Fibroblast of pulmonary artery (primary cell): Measurements from ENCODE around the gene C11orf98.
"Not testable (repeated sequence)": the region's sequence is repeated elsewhere in the genome, so short reads cannot be mapped to it uniquely, and the experiment has no call there.

Experiments
- DNase-seq: peaks from one replicate; pipeline ENCODE4 v3.0.0-alpha.2; 2010; ENCODE audit warnings: low read depth
- H3K4me3 ChIP-seq: replicated peaks from 2 replicates; pipeline ENCODE4 v1.5.1; 2011; ENCODE audit warnings: low read depth, mild to moderate bottlenecking, control low read depth, low read length, moderate library complexity
- TF ChIP-seq, protein P1 (sequence below): IDR thresholded peaks from 2 replicates; pipeline ENCODE4 v1.5.1; 2011; ENCODE audit warnings: mild to moderate bottlenecking, control low read depth, low read length, inconsistent platforms; ENCODE audit errors: missing control alignments

Gene C11orf98

DNA sequence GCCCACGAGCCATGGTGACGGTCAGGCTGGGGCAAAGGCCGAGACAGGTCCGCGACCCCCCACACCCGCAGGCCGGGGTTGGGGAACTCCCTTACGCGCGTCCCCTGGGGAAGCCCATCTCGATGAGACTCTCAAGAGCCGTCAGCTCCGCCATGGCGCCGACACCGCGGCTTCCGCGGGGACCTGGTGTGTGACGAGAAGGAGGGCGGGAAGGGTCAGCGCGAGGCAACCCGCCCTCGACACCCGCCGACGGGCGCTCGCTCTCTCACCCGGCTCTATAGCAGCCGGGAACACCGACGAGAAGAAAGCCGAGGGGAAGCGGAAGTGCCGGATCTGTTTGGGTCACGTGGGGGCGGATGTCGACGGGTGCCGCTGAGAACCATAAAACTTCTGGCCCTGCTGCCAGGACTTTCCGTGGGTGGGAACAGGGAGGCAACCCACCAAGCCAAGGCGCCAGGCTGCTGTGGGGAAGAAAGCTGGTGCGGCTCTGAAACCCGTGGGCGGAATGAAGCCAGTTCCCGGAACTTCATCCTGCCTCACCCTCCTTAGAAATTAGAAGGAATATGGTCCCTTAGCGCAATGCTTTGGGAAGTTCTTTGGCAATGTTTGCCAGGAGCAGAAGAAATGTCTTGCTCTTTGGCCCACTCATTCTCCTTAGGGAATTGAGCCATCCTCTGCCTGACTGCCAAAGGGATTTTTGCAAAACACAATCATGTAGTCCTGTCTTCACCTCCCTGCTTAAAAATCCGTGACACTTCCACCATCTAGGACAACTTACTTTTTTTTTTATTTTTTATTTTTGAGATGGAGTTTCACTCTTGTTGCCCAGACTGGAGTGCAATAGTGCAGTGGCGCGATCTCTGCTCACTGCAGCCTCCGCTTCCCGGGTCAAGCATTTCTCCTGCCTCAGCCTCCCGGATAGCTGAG lies 14.0 kb upstream of the C11orf98 start, which contains the start of gene UBXN1:
Gene UBXN1 (minus strand): TSS at position 304 of the 927 bp plus-strand sequence. CDS start 150 bp downstream, at position 154.
- peak within 1 kb of the TSS; percentile 95 for H3K4me3 ChIP-seq
- peak; percentile 92 for DNase-seq
- TF ChIP-seq, protein P1, sequence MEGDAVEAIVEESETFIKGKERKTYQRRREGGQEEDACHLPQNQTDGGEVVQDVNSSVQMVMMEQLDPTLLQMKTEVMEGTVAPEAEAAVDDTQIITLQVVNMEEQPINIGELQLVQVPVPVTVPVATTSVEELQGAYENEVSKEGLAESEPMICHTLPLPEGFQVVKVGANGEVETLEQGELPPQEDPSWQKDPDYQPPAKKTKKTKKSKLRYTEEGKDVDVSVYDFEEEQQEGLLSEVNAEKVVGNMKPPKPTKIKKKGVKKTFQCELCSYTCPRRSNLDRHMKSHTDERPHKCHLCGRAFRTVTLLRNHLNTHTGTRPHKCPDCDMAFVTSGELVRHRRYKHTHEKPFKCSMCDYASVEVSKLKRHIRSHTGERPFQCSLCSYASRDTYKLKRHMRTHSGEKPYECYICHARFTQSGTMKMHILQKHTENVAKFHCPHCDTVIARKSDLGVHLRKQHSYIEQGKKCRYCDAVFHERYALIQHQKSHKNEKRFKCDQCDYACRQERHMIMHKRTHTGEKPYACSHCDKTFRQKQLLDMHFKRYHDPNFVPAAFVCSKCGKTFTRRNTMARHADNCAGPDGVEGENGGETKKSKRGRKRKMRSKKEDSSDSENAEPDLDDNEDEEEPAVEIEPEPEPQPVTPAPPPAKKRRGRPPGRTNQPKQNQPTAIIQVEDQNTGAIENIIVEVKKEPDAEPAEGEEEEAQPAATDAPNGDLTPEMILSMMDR = no peak

DNA sequence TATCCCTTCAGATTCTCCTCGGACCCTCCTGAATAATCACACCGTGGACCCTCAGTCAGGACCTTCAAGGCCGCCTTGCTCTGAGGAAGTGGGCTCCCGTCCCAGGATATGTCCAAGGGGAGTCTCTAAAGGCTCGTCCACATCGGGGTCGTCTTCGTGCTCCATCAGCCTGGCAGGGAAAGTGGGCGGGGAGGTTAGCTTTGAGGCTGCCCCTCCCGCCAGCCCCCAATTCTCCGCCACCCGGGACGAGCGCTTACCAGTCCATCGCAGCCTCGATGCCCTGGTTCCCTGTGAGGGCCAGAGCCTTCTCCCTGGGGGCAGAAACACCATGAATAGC lies 13.4 kb upstream of the C11orf98 start:
- TF ChIP-seq, protein P1 = no peak
- no peak for DNase-seq
- peak overlapping the region; percentile 95 for H3K4me3 ChIP-seq

DNA sequence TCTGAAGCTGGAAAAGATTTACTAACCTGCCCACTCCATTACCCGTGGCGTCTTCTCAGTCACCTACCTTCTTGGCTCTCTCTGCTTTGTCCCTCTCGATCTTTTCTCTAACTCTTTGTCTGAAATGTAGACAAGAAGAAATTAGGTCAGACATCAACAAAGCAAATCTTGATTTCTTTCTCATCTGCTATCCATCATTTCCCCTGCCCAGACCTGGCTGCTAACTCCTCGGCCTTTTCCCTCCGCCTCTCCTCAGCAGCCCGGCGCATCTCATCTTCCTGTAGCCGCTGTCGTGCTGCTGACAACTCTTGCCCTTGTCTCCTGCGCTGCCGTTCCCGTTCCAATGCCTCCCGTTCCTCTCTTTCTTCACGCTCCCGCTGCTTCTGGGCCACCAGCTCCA lies 12.7 kb upstream of the C11orf98 start:
- TF ChIP-seq, protein P1 = no peak
- DNase-seq = no peak
- H3K4me3 ChIP-seq = peak overlapping the region; percentile 95

DNA sequence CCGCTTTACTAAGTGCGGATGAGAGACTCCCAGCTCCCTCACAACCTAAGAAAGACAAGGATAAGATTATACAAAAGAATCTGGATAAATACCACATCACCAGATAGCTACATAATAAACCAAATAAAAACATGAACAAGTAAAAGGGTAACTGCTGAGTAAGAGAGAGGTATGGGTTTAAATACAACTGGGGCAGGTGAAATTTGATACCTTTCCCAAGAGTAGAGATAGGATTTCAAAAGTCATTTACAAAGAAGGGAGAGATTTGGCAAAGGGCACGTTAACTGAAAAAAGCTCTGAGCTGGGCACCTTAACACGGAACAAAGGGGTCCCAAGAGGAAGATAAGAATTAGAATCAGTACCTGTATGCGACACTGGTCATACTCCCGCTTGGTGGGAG lies 12.1 kb upstream of the C11orf98 start:
- no peak for DNase-seq
- no peak overlapping the region for H3K4me3 ChIP-seq
- TF ChIP-seq, protein P1 = no peak

DNA sequence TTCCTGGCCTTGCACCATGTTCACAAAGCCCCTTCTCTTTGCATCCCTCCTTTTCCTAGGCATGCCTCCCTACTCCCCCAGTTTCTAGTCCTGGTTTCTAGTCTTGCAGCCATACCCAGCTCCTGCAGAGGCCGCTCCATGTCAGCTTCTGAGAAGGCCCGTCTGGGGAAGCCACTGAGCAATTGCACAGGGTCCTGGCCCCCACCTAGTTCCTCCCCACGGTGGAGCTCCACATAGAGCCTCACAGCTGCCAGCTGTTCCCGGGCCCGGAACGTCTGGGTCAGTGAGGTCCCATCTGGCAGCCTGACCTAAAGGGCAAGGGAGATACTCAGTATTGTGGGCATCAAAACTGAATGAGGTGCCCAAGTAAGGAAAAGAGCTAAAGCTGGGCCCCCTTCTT lies 11.7 kb upstream of the C11orf98 start:
- H3K4me3 ChIP-seq = no peak overlapping the region
- DNase-seq = no peak
- TF ChIP-seq, protein P1 = no peak

DNA sequence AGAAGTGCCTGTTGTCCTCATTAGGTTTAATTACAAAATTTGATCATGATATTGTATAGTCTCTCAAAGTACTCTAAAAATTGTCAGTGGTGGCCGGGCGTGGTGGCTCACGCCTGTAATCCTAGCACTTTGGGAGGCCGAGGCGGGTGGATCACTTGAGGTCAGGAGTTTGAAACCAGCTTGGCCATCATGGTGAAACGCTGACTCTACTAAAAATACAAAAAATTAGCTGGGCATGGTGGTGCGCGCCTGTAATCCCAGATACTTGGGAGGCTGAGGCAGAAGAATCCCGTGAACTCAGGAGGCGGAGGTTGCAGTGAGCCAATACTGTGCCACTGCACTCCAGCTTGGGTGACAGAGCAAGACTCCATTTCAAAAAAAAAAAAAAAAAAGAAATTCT lies 10.4 kb upstream of the C11orf98 start:
- DNase-seq, H3K4me3 ChIP-seq: not testable (repeated sequence)

DNA sequence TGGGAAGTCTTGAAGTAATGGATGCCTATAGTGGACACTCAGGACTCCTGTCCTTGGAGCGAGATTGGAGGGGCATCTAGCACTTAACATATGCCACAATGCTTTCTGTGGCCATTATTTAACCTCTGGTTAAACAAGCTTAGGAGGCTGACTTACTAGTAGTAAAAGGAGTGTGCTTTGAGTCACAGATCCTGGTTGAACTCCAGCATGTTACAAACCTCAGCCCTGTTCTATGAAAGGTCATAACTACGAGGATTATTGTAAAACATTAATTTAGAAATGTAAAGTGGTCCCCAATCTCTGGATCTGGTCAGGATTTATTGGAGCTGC lies 8.2 kb upstream of the C11orf98 start:
- TF ChIP-seq, protein P1 = no peak
- no peak for DNase-seq
- no peak overlapping the region for H3K4me3 ChIP-seq
